HepG2 (cell line): ENCODE data around the gene TBX21. TPM values are rescaled to one million over a fixed set of nuclear protein-coding genes. Genes with fewer than 3 reads are reported as not detected.

ENCODE experiments used
- BHLHE40 ChIP-seq: IDR thresholded peaks from 2 replicates; pipeline ENCODE4 v1.6.1; 2011; ENCODE audit warnings: low read length, improper control_type of control experiment
- EEA1 ChIP-seq: sonication (generic); formaldehyde crosslinking; IDR thresholded peaks from 2 replicates; pipeline ENCODE4 v1.5.1; 2020; ENCODE audit warnings: mild to moderate bottlenecking, missing genetic modification reagents, borderline replicate concordance
- EED ChIP-seq: sonication (generic); formaldehyde crosslinking; IDR thresholded peaks from 2 replicates; pipeline ENCODE4 v1.5.0; 2020; ENCODE audit warnings: mild to moderate bottlenecking, missing genetic modification reagents
- FOXC1 ChIP-seq: sonication (generic); formaldehyde crosslinking; IDR thresholded peaks from 2 replicates; pipeline ENCODE4 v1.8.0; 2022; ENCODE audit warnings: mild to moderate bottlenecking, missing genetic modification reagents, borderline replicate concordance
- GABPB1 ChIP-seq: IDR thresholded peaks from 2 replicates; pipeline ENCODE4 v1.6.1; 2016; ENCODE audit warnings: mild to moderate bottlenecking, missing genetic modification reagents, moderate library complexity, missing compliant biosample characterization
- GATA4 ChIP-seq: sonication (generic); IDR thresholded peaks from 2 replicates; pipeline ENCODE4 v1.6.1; 2016; ENCODE audit warnings: antibody characterized with exemption, low read depth, borderline replicate concordance
- GATAD2A ChIP-seq: IDR thresholded peaks from 2 replicates; pipeline ENCODE4 v1.6.1; 2016
- HNF1B ChIP-seq: sonication (generic); formaldehyde crosslinking; IDR thresholded peaks from 2 replicates; pipeline ENCODE4 v1.5.1; 2020; ENCODE audit warnings: mild to moderate bottlenecking, moderate library complexity, missing genetic modification reagents
- HNF4A ChIP-seq: sonication (generic); formaldehyde crosslinking; IDR thresholded peaks from 2 replicates; pipeline ENCODE4 v1.4.0; 2020; ENCODE audit warnings: missing genetic modification reagents
- HNRNPK ChIP-seq: fragments of 200-400 bp; formaldehyde crosslinking; IDR thresholded peaks from 2 replicates; pipeline ENCODE4 v1.6.1; 2018; ENCODE audit warnings: low read length, low read depth, moderate library complexity, mild to moderate bottlenecking; ENCODE audit not compliant: poor library complexity, severe bottlenecking
- KLF16 ChIP-seq, 2 experiments: sonication (generic) in 1 of 2; formaldehyde crosslinking in 1 of 2; IDR thresholded peaks; 2 replicates each; pipeline versions ENCODE4 v1.6.1 to v1.8.0; 2016 to 2023; ENCODE audit warnings: missing genetic modification reagents in 2 of 2, missing compliant biosample characterization in 1 of 2
- POLR2AphosphoS2 ChIP-seq: IDR thresholded peaks from 2 replicates; pipeline ENCODE4 v1.6.1; 2011; ENCODE audit warnings: low read depth, low read length, improper control_type of control experiment
- PRDM4 ChIP-seq: sonication (generic); formaldehyde crosslinking; IDR thresholded peaks from 2 replicates; pipeline ENCODE4 v1.9.0; 2021; ENCODE audit warnings: missing genetic modification reagents, borderline replicate concordance
- RBM22 ChIP-seq: fragments of 200-400 bp; formaldehyde crosslinking; optimal IDR thresholded peaks from 2 replicates; pipeline ENCODE3; 2017; ENCODE audit warnings: mild to moderate bottlenecking, low read length, moderate library complexity
- SIX4 ChIP-seq: sonication (generic); formaldehyde crosslinking; IDR thresholded peaks from 2 replicates; pipeline ENCODE4 v1.4.0; 2020; ENCODE audit warnings: missing genetic modification reagents
- SMAD1 ChIP-seq: sonication (generic); formaldehyde crosslinking; IDR thresholded peaks from 2 replicates; pipeline ENCODE4 v1.4.0; 2020; ENCODE audit warnings: missing genetic modification reagents, low read depth, mild to moderate bottlenecking, borderline replicate concordance
- SNAPC5 ChIP-seq: sonication (generic); formaldehyde crosslinking; IDR thresholded peaks from 2 replicates; pipeline ENCODE4 v1.8.1; 2023; ENCODE audit warnings: mild to moderate bottlenecking, missing genetic modification reagents, borderline replicate concordance
- SP1 ChIP-seq, 2 experiments: fragments of 450-650 bp in 1 of 2; sonication (generic) in 1 of 2; formaldehyde crosslinking in 1 of 2; IDR thresholded peaks; 2 replicates each; pipeline versions ENCODE4 v1.4.0 to v1.6.1; 2016 to 2020; ENCODE audit warnings: missing genetic modification reagents in 1 of 2
- SSRP1 ChIP-seq: IDR thresholded peaks from 2 replicates; pipeline ENCODE4 v1.6.1; 2016; ENCODE audit warnings: control low read depth
- WIZ ChIP-seq: sonication (generic); formaldehyde crosslinking; IDR thresholded peaks from 2 replicates; pipeline ENCODE4 v1.5.1; 2020; ENCODE audit warnings: mild to moderate bottlenecking, missing genetic modification reagents
- ZNF121 ChIP-seq: sonication (generic); formaldehyde crosslinking; IDR thresholded peaks from 2 replicates; pipeline ENCODE4 v1.5.0; 2020; ENCODE audit warnings: mild to moderate bottlenecking, missing genetic modification reagents
- ZNF33B ChIP-seq: sonication (generic); formaldehyde crosslinking; IDR thresholded peaks from 2 replicates; pipeline ENCODE4 v1.5.1; 2020; ENCODE audit warnings: mild to moderate bottlenecking, missing genetic modification reagents
- ZNF562 ChIP-seq: sonication (generic); formaldehyde crosslinking; IDR thresholded peaks from 2 replicates; pipeline ENCODE4 v1.8.0; 2022; ENCODE audit warnings: missing genetic modification reagents, borderline replicate concordance
- ZNF772 ChIP-seq: sonication (generic); formaldehyde crosslinking; IDR thresholded peaks from 2 replicates; pipeline ENCODE4 v1.5.0; 2020; ENCODE audit warnings: mild to moderate bottlenecking, missing genetic modification reagents
- ZNF776 ChIP-seq: sonication (generic); formaldehyde crosslinking; IDR thresholded peaks from 2 replicates; pipeline ENCODE4 v1.4.0; 2020; ENCODE audit warnings: mild to moderate bottlenecking, missing genetic modification reagents
- ZNF782 ChIP-seq: sonication (generic); formaldehyde crosslinking; IDR thresholded peaks from 2 replicates; pipeline ENCODE4 v1.4.0; 2020; ENCODE audit warnings: missing genetic modification reagents, mild to moderate bottlenecking, borderline replicate concordance
- ZUFSP ChIP-seq: sonication (generic); formaldehyde crosslinking; IDR thresholded peaks from 2 replicates; pipeline ENCODE4 v1.9.0; 2021; ENCODE audit warnings: missing genetic modification reagents, mild to moderate bottlenecking, borderline replicate concordance
- polyA plus RNA-seq, 8 experiments: library from polyadenylated mRNA; depleted of rRNA in 3 of 8; stranded (reverse) in 7 of 8; unstranded in 1 of 8; fragments of >200 nt; fragmentation: Illumina TruSeq in 4 of 8; extraction: Trizol in 4 of 8; gene quantifications; 2 replicates each; pipeline versions ENCODE4 v1.2.1 to v1.2.3, GENCODE V29; 2011 to 2016; ENCODE audit warnings: low read depth in 4 of 8, missing spikeins in 1 of 8, mixed read lengths in 1 of 8; ENCODE audit not compliant: insufficient read depth in 1 of 8
- total RNA-seq, 5 experiments: library from RNA; depleted of rRNA; stranded (reverse); fragments of >200 nt; fragmentation: Illumina TruSeq; extraction: Trizol; gene quantifications; 2 replicates each; pipeline ENCODE4 v1.2.3, GENCODE V29; 2016; ENCODE audit warnings: low read depth in 1 of 5

The TBX21 gene
- total and polyA plus RNA-seq, 2 of the 13 experiments (the other 11 are each of a cell fraction or from before 2014, with no cell fraction given), result not detected

GRCh38 chr17:47785538-47786123 is 52.6 kb downstream of the TBX21 start (continued):
- no peak for TF ChIP-seq PRDM4
- TF ChIP-seq FOXC1 (CRISPR knock-in tag), result peak; percentile 48; the same call in 1 of the 2 replicates
- TF ChIP-seq HNF1B (CRISPR knock-in tag), result no peak
- TF ChIP-seq BHLHE40, result no peak
- no peak for TF ChIP-seq SP1 (IDR thresholded peaks at IDR 0.05)
- TF ChIP-seq SP1 (CRISPR knock-in tag; IDR thresholded peaks at IDR 0.05), result no peak
- TF ChIP-seq GATAD2A (CRISPR knock-in tag), result peak; percentile 31; the same call in 1 of the 2 replicates
- no peak for TF ChIP-seq SMAD1
- TF ChIP-seq KLF16 (CRISPR knock-in tag; IDR thresholded peaks at IDR 0.05), result peak in 1 of 2 experiments; percentile 94; a peak in 2 of 4 replicates
- TF ChIP-seq ZNF772, result peak; percentile 77
- no peak for TF ChIP-seq SNAPC5 (CRISPR knock-in tag)
- no peak for TF ChIP-seq SSRP1 (CRISPR knock-in tag)
- TF ChIP-seq POLR2AphosphoS2, result no peak
- no peak for TF ChIP-seq EEA1 (CRISPR knock-in tag)
- no peak for TF ChIP-seq ZNF33B (CRISPR knock-in tag)
- no peak for TF ChIP-seq HNRNPK
- TF ChIP-seq ZNF776 (CRISPR knock-in tag), result no peak
- TF ChIP-seq EED, result no peak
- peak; percentile 98 for TF ChIP-seq WIZ (CRISPR knock-in tag)
- TF ChIP-seq SIX4, result no peak
- TF ChIP-seq ZNF121 (CRISPR knock-in tag), result no peak
- no peak for TF ChIP-seq ZNF562 (CRISPR knock-in tag)
- no peak for TF ChIP-seq RBM22
- TF ChIP-seq ZNF782, result no peak
- TF ChIP-seq HNF4A (CRISPR knock-in tag), result no peak
- TF ChIP-seq ZUFSP (CRISPR knock-in tag), result no peak
- TF ChIP-seq GABPB1 (CRISPR knock-in tag), result no peak
- no peak for TF ChIP-seq GATA4
